ENCODE measurements around the gene GAGE10.
"Not testable (repeated sequence)": the region's sequence is repeated elsewhere in the genome, so short reads cannot be mapped to it uniquely, and the experiment has no call there.

The GAGE10 gene

GRCh38 chrX:49323735-49324134 lies 20.3 kb downstream of the GAGE10 start:
- not testable (repeated sequence) for DNase-seq (ENCODE audit: low read depth in 3 of 3)

- not testable (repeated sequence) for DNase-seq (ENCODE audit: low read depth in 3 of 3)
These were observed 27.0 kb downstream of the GAGE10 start for GRCh38 chrX:49330421-49330820.

GRCh38 chrX:49331282-49331681 lies 27.8 kb downstream of the GAGE10 start, which contains the start of gene GAGE13:
Gene GAGE13, plus strand, starts transcription at chrX:49331582. Its CDS starts 1,156 bp downstream, at chrX:49332738.
- not testable (repeated sequence) for DNase-seq (ENCODE audit: low read depth in 3 of 3)

- DNase-seq (ENCODE audit: low read depth in 3 of 3), result not testable (repeated sequence)
These were observed 28.4 kb downstream of the GAGE10 start for GRCh38 chrX:49331841-49332240.

- DNase-seq (ENCODE audit: low read depth in 3 of 3), result not testable (repeated sequence)
These were observed 38.0 kb downstream of the GAGE10 start for GRCh38 chrX:49341449-49341848.

- not testable (repeated sequence) for DNase-seq (ENCODE audit: low read depth in 3 of 3)
These were observed 41.2 kb downstream of the GAGE10 start for GRCh38 chrX:49344496-49345175.

- not testable (repeated sequence) for DNase-seq (ENCODE audit: low read depth in 3 of 3)
These were observed 42.0 kb downstream of the GAGE10 start for GRCh38 chrX:49345402-49345801.

- not testable (repeated sequence) for DNase-seq (ENCODE audit: low read depth in 3 of 3)
These were observed 42.7 kb downstream of the GAGE10 start for GRCh38 chrX:49346150-49346549.
